ENCODE measurements around the gene PARD3B.

- no peak for TF ChIP-seq CTCF (IDR thresholded peaks at IDR 0.05)
- TF ChIP-seq POLR2A (IDR thresholded peaks at IDR 0.05), result no peak
Observed at GRCh38 chr2:204751472-204751871, 206.2 kb downstream of the PARD3B start.
